ENCODE measurements around the gene PARP1.

The PARP1 gene

GRCh38 chr1:226407497-226408284 is at the start of gene PARP1:
Gene PARP1, minus strand, starts transcription at chr1:226408093. Its CDS starts 164 bp downstream, at chr1:226407929.
- H3K9me3 ChIP-seq = no peaks in the 10 kb centered on the region
- peaks cover 15 to 29% of the 10 kb centered on the region in 2 experiments for H3K4me1 ChIP-seq (ENCODE audit: control insufficient read depth in 1 of 2, insufficient read depth in 1 of 2, low read depth in 1 of 2, low read length in 1 of 2)
- TF ChIP-seq, protein P1, sequence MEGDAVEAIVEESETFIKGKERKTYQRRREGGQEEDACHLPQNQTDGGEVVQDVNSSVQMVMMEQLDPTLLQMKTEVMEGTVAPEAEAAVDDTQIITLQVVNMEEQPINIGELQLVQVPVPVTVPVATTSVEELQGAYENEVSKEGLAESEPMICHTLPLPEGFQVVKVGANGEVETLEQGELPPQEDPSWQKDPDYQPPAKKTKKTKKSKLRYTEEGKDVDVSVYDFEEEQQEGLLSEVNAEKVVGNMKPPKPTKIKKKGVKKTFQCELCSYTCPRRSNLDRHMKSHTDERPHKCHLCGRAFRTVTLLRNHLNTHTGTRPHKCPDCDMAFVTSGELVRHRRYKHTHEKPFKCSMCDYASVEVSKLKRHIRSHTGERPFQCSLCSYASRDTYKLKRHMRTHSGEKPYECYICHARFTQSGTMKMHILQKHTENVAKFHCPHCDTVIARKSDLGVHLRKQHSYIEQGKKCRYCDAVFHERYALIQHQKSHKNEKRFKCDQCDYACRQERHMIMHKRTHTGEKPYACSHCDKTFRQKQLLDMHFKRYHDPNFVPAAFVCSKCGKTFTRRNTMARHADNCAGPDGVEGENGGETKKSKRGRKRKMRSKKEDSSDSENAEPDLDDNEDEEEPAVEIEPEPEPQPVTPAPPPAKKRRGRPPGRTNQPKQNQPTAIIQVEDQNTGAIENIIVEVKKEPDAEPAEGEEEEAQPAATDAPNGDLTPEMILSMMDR (IDR thresholded peaks at IDR 0.05) = peak; percentile 93
- H3K27me3 ChIP-seq = peaks cover 3% of the 10 kb centered on the region
- peak within 1 kb of the TSS; percentile 88 to 89 for H3K4me3 ChIP-seq (ENCODE audit: low read depth in 1 of 2, low read length in 1 of 2)
- peak within 1 kb of the TSS; percentile 77 for H3K27ac ChIP-seq
- no peaks in the 10 kb centered on the region for H3K36me3 ChIP-seq

DNA sequence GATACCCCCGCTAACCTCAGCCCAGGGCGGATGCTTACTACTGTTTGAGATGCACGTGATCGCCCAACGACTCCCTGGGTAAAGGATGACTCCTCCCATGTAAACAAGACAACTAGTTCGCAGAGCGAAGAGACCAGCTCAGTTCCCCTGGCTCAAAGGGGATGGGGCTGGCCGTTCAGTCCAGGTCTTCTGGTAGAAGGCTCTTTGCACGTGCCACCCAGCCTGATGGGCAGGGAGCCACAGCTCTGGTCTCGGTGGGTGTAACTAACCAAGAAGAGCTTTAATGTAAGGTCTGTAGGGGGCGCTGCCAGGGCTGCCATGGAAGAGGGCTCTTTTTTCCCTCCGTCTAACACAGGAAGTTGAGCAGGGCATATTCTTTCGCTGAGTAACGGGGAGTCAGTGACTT is 49.4 kb upstream of the PARP1 start:
- no peak overlapping the region for H3K4me3 ChIP-seq (ENCODE audit: low read depth in 1 of 2, low read length in 1 of 2)
- no peaks in the 10 kb centered on the region for H3K9me3 ChIP-seq
- no peak overlapping the region for H3K27ac ChIP-seq
- no peaks in the 10 kb centered on the region for H3K4me1 ChIP-seq (ENCODE audit: control insufficient read depth in 1 of 2, insufficient read depth in 1 of 2, low read depth in 1 of 2, low read length in 1 of 2)
- TF ChIP-seq, protein P1 (IDR thresholded peaks at IDR 0.05) = no peak
- H3K27me3 ChIP-seq = peaks cover 10% of the 10 kb centered on the region
- H3K36me3 ChIP-seq = no peaks in the 10 kb centered on the region

DNA sequence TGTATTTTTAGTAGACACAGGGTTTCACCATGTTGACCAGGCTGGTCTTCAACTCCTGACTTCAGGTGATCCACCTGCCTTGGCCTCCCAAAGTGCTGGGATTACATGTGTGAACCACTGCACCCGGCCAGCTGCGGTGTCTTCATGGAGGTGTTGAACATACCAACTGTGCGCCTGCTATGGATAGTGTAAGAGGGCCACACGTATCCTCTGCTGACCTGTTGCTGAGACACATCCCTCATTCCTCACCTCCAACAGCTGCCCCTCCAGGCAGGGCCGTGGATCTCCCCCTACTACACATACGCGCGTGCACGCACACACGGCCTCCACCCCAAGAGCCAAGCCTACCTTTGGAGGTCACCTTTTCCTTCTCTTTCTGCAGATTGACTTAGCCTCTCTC is 48.0 kb upstream of the PARP1 start:
- Histone ChIP-seq H3K36me3 (no peaks in the 10 kb centered on the region), H3K27me3 (peaks cover 10% of the 10 kb centered on the region), H3K4me1 (ENCODE audit: control insufficient read depth in 1 of 2, insufficient read depth in 1 of 2, low read depth in 1 of 2, low read length in 1 of 2) (no peaks in the 10 kb centered on the region), H3K4me3 (ENCODE audit: low read depth in 1 of 2, low read length in 1 of 2) (no peak overlapping the region), H3K27ac (no peak overlapping the region), H3K9me3 (no peaks in the 10 kb centered on the region)
- TF ChIP-seq, protein P1 (IDR thresholded peaks at IDR 0.05) = no peak

GRCh38 chr1:226454349-226454748 is 46.5 kb upstream of the PARP1 start:
- TF ChIP-seq, protein P1 (IDR thresholded peaks at IDR 0.05) = no peak
- peaks cover 10% of the 10 kb centered on the region for H3K27me3 ChIP-seq
- no peaks in the 10 kb centered on the region for H3K36me3 ChIP-seq
- no peaks in the 10 kb centered on the region for H3K4me1 ChIP-seq (ENCODE audit: control insufficient read depth in 1 of 2, insufficient read depth in 1 of 2, low read depth in 1 of 2, low read length in 1 of 2)
- H3K27ac ChIP-seq = no peak overlapping the region
- H3K4me3 ChIP-seq (ENCODE audit: low read depth in 1 of 2, low read length in 1 of 2) = no peak overlapping the region
- H3K9me3 ChIP-seq = no peaks in the 10 kb centered on the region

GRCh38 chr1:226453015-226453704 is 45.3 kb upstream of the PARP1 start:
- TF ChIP-seq, protein P1 (IDR thresholded peaks at IDR 0.05) = no peak
- peaks cover 10% of the 10 kb centered on the region for H3K27me3 ChIP-seq
- H3K36me3 ChIP-seq = no peaks in the 10 kb centered on the region
- no peaks in the 10 kb centered on the region for H3K4me1 ChIP-seq (ENCODE audit: control insufficient read depth in 1 of 2, insufficient read depth in 1 of 2, low read depth in 1 of 2, low read length in 1 of 2)
- no peak overlapping the region for H3K4me3 ChIP-seq (ENCODE audit: low read depth in 1 of 2, low read length in 1 of 2)
- H3K27ac ChIP-seq = no peak overlapping the region
- H3K9me3 ChIP-seq = no peaks in the 10 kb centered on the region

All from neutrophil (primary cell).